ENCODE results near the gene PRDM7. TPM values are rescaled to one million over a fixed set of nuclear protein-coding genes. Genes with fewer than 3 reads are reported as not detected.

The PRDM7 gene
- total and polyA plus RNA-seq, 2 donors (not counting 1 experiment from before 2014, with no cell fraction given), result not detected

DNA sequence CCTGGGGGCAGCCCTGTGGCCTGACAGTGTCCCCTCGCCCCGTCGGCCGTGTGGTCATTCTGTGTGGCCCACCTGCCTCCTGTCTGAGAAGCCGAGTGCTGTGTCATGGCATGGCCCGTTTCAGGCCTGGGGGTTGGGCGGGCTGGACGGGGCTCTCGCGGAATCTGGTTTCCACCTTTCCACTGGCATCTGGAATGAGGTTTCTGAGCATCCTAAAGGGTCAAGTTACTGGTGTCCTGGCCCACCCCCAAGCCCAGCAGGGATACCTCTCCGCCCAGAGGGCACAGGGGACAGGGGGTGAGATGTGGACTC, 65.7 kb downstream of the PRDM7 start:
- peaks cover 54 to 69% of the 10 kb centered on the region in 2 donors for H3K4me1 ChIP-seq (ENCODE audit: control insufficient read depth in 2 of 2, insufficient read depth in 2 of 2, low read length in 2 of 2)
- H3K9me3 ChIP-seq (ENCODE audit: control extremely low read depth in 1 of 3, control insufficient read depth in 2 of 3, insufficient read depth in 1 of 3, low read length in 2 of 3), result peaks cover 0 to 29% (median 3%) of the 10 kb centered on the region in 3 donors
- ChIA-PET POLR2A (interaction anchor here (0.6 kb wide), 1 partner anchor 1325 kb away, joined by 3 read pairs; no protein-coding TSS in a partner anchor), CTCF (interaction anchor here (0.5 to 1.1 kb wide), 2 partner anchors 37 to 47 kb away, joined by 3 read pairs; no protein-coding TSS in a partner anchor)
- no peak overlapping the region for H3K27ac ChIP-seq (ENCODE audit: low read length in 2 of 2)
- peak overlapping the region; percentile 40 for H3K4me2 ChIP-seq (replicated peaks; ENCODE audit: low read depth, low read length, poor library complexity, severe bottlenecking)
- Mint-ChIP-seq H3K4me1 (peaks cover 65% of the 10 kb centered on the region), H3K4me3 (no peak overlapping the region), H3K27me3 (peaks cover 6% of the 10 kb centered on the region), H3K27ac (no peak overlapping the region), H3K9me3 (ENCODE audit: insufficient read depth) (no peaks in the 10 kb centered on the region)
- no peaks in the 10 kb centered on the region for H3K79me2 ChIP-seq (ENCODE audit: control insufficient read depth, insufficient read depth, low read length)
- H4K20me1 ChIP-seq (ENCODE audit: control insufficient read depth, insufficient read depth, low read length, poor library complexity, severe bottlenecking), result peaks cover 17% of the 10 kb centered on the region
- 77% methylated on average over 11 of the region's 11 CpGs for WGBS (ENCODE audit: insufficient coverage)
- intact Hi-C loops (cut with micrococcal nuclease), result loop anchor here (10.0 kb wide), 1 partner anchor 87 kb away; the partner anchor contains the start of gene TUBB3
- no peak overlapping the region for H3K4me3 ChIP-seq (ENCODE audit: control extremely low read depth in 1 of 5, extremely low read depth in 1 of 5, insufficient read depth in 1 of 5, low read depth in 2 of 5, low read length in 4 of 5)
- H3K9ac ChIP-seq (ENCODE audit: low read length), result no peak overlapping the region
- no peaks in the 10 kb centered on the region for H3K27me3 ChIP-seq (replicated peaks in 1 of 4; ENCODE audit: control extremely low read depth in 1 of 4, control insufficient read depth in 3 of 4, insufficient read depth in 4 of 4, low read length in 3 of 4)
- no peak for DNase-seq
- no peak overlapping the region for H2AFZ ChIP-seq (ENCODE audit: insufficient read depth, low read depth, low read length, poor library complexity, severe bottlenecking)
- no peak for ATAC-seq (ENCODE audit: low read depth)
- no peak for TF ChIP-seq EZH2 (IDR thresholded peaks at IDR 0.05; ENCODE audit: borderline replicate concordance, insufficient read depth, low read depth, low read length, poor library complexity, severe bottlenecking)
- TF ChIP-seq, protein P1, sequence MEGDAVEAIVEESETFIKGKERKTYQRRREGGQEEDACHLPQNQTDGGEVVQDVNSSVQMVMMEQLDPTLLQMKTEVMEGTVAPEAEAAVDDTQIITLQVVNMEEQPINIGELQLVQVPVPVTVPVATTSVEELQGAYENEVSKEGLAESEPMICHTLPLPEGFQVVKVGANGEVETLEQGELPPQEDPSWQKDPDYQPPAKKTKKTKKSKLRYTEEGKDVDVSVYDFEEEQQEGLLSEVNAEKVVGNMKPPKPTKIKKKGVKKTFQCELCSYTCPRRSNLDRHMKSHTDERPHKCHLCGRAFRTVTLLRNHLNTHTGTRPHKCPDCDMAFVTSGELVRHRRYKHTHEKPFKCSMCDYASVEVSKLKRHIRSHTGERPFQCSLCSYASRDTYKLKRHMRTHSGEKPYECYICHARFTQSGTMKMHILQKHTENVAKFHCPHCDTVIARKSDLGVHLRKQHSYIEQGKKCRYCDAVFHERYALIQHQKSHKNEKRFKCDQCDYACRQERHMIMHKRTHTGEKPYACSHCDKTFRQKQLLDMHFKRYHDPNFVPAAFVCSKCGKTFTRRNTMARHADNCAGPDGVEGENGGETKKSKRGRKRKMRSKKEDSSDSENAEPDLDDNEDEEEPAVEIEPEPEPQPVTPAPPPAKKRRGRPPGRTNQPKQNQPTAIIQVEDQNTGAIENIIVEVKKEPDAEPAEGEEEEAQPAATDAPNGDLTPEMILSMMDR (IDR thresholded peaks at IDR 0.05), result no peak
- H3K36me3 ChIP-seq (replicated peaks in 1 of 2; ENCODE audit: control extremely low read depth in 1 of 2, control insufficient read depth in 1 of 2, extremely low read depth in 1 of 2, insufficient read depth in 2 of 2, low read length in 1 of 2), result no peaks in the 10 kb centered on the region

DNA sequence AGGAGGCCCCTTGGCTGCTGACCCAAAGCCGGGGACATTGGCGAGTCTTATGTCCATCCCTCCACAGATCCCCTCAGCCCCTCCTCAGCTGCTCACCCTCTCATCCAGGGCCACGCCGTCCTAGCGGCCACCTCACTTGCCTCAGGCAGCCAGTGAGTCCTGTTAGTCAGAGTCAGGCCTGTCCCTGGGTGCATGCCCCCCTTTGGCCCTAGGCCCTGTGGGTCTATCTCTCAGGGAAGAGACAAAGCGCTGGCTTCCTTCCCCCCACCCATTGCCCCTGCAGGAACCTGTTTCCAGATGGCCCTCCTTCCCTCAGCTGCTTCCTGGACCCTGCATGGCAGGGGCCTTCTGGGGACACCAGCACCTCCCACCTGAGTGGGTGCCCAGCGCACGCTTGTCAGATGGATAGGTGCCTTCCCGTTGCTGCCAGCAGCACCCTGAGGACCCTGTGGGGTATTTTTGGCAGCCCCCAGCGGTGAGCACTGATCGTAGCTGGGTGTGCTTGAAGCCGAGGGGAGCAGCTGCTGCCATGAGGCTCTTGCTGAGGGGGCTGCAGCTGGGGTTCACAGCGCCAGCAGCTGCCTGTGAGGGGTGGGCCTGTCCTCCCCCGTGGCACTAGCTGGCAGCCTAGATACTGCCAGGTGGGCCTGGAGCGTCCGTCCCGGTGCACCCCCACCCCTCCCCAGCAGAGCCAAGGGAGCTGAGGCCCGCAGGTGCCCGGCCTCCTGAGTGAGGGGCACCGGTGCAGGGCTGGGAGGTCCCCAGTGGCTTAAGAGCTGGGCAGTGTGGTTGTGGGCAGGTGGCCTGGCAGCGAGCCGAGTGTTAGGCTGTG, 66.2 kb downstream of the PRDM7 start:
- H3K4me2 ChIP-seq (replicated peaks; ENCODE audit: low read depth, low read length, poor library complexity, severe bottlenecking), result peak overlapping the region; percentile 40
- H3K4me1 Mint-ChIP-seq, result peaks cover 65% of the 10 kb centered on the region
- no peak overlapping the region for H3K9ac ChIP-seq (ENCODE audit: low read length)
- H3K36me3 ChIP-seq (replicated peaks in 1 of 2; ENCODE audit: control extremely low read depth in 1 of 2, control insufficient read depth in 1 of 2, extremely low read depth in 1 of 2, insufficient read depth in 2 of 2, low read length in 1 of 2), result peaks cover 0 to 1% of the 10 kb centered on the region in 2 experiments
- no peak overlapping the region for H3K27ac ChIP-seq (ENCODE audit: low read length in 2 of 2)
- H3K4me3 ChIP-seq (ENCODE audit: control extremely low read depth in 1 of 5, extremely low read depth in 1 of 5, insufficient read depth in 1 of 5, low read depth in 2 of 5, low read length in 4 of 5), result no peak overlapping the region
- intact Hi-C loops (cut with micrococcal nuclease), result loop anchor here (10.0 kb wide), 1 partner anchor 86 kb away; the partner anchor contains the start of gene TUBB3
- H3K27me3 ChIP-seq (replicated peaks in 1 of 4; ENCODE audit: control extremely low read depth in 1 of 4, control insufficient read depth in 3 of 4, insufficient read depth in 4 of 4, low read length in 3 of 4), result no peaks in the 10 kb centered on the region
- ATAC-seq (ENCODE audit: low read depth) (no peak), DNase-seq (no peak)
- H4K20me1 ChIP-seq (ENCODE audit: control insufficient read depth, insufficient read depth, low read length, poor library complexity, severe bottlenecking), result peaks cover 17% of the 10 kb centered on the region
- WGBS (ENCODE audit: insufficient coverage), result 39% methylated on average over 18 of the region's 22 CpGs
- H3K27me3 Mint-ChIP-seq, result peaks cover 6% of the 10 kb centered on the region
- no peaks in the 10 kb centered on the region for H3K9me3 Mint-ChIP-seq (ENCODE audit: insufficient read depth)
- POLR2A ChIA-PET, result interaction anchor here (0.6 kb wide), 1 partner anchor 1325 kb away, joined by 3 read pairs; no protein-coding TSS in a partner anchor
- H3K9me3 ChIP-seq (ENCODE audit: control extremely low read depth in 1 of 3, control insufficient read depth in 2 of 3, insufficient read depth in 1 of 3, low read length in 2 of 3), result peaks cover 0 to 29% (median 3%) of the 10 kb centered on the region in 3 donors
- peak overlapping the region; percentile 32 for H3K27ac Mint-ChIP-seq
- no peak for TF ChIP-seq EZH2 (IDR thresholded peaks at IDR 0.05; ENCODE audit: borderline replicate concordance, insufficient read depth, low read depth, low read length, poor library complexity, severe bottlenecking)
- TF ChIP-seq, protein P1 (IDR thresholded peaks at IDR 0.05), result no peak
- peaks cover 54 to 69% of the 10 kb centered on the region in 2 donors for H3K4me1 ChIP-seq (ENCODE audit: control insufficient read depth in 2 of 2, insufficient read depth in 2 of 2, low read length in 2 of 2)
- no peaks in the 10 kb centered on the region for H3K79me2 ChIP-seq (ENCODE audit: control insufficient read depth, insufficient read depth, low read length)
- CTCF ChIA-PET, result interaction anchor here (0.5 to 1.1 kb wide), 2 partner anchors 37 to 46 kb away, joined by 3 read pairs; no protein-coding TSS in a partner anchor
- peak overlapping the region; percentile 29 for H3K4me3 Mint-ChIP-seq
- H2AFZ ChIP-seq (ENCODE audit: insufficient read depth, low read depth, low read length, poor library complexity, severe bottlenecking), result no peak overlapping the region

Measured in B cell (primary cell).